Endothelial cell of umbilical vein (primary cell): ENCODE results near the gene PTPDC1. TPM values are rescaled to one million over a fixed set of nuclear protein-coding genes. Genes with fewer than 3 reads are reported as not detected.

Experiments
- BruUV-seq: library from RNA; stranded (reverse); fragments of 400-500 nt; replicated peaks from 2 replicates; lab custom pipeline; 2021; lab: Mats Ljungman, UMichigan
- CTCF ChIA-PET: fragments of 300-600, 350-600 bp; sonication (Branson Sonifier 250); formaldehyde crosslinking; loops from one replicate; lab custom pipeline; 2021; ENCODE audit warnings: antibody characterized with exemption, inconsistent platforms; lab: Charles Lee
- POLR2A ChIA-PET: fragments of 300-600, 350-600 bp; sonication (Branson Sonifier 250); formaldehyde crosslinking; loops from one replicate; lab custom pipeline; 2021; ENCODE audit warnings: antibody characterized with exemption, inconsistent platforms; lab: Charles Lee
- DNase-seq: peaks from one replicate; pipeline ENCODE4 v3.0.0-alpha.2; 2011; ENCODE audit warnings: low read depth, low spot score
- FAIRE-seq: peaks from 2 replicates; lab custom pipeline; 2011; peaks lifted over from hg19 to GRCh38; lab: Jason Lieb, UNC
- H2AFZ ChIP-seq: 2 replicates; pipeline ENCODE4 v1.6.0; 2012; ENCODE audit warnings: low read depth, low read length, control low read depth, inconsistent platforms
- H3K27ac ChIP-seq: 2 replicates; pipeline ENCODE4 v1.5.1; 2011; ENCODE audit warnings: low read depth, mild to moderate bottlenecking, control low read depth, low read length, moderate library complexity; ENCODE audit not compliant: insufficient read depth
- H3K27me3 ChIP-seq, 2 experiments: 2 replicates each; pipeline versions ENCODE4 v1.6.0 to v1.6.1; 2011; ENCODE audit warnings: low read length in 2 of 2, mixed read lengths in 1 of 2; ENCODE audit not compliant: control insufficient read depth in 2 of 2, insufficient read depth in 2 of 2
- H3K36me3 ChIP-seq, 2 experiments: 2 replicates in 1 of 2; 3 replicates in 1 of 2; pipeline ENCODE4 v1.5.1; 2011; ENCODE audit warnings: low read length in 2 of 2, mild to moderate bottlenecking in 1 of 2, moderate library complexity in 1 of 2; ENCODE audit not compliant: control insufficient read depth in 2 of 2, insufficient read depth in 2 of 2; ENCODE audit errors: extremely low read depth in 1 of 2
- H3K4me1 ChIP-seq: 3 replicates; pipeline ENCODE4 v1.5.1; 2011; ENCODE audit warnings: mild to moderate bottlenecking, low read length; ENCODE audit not compliant: control insufficient read depth, insufficient read depth; ENCODE audit errors: extremely low read depth
- H3K4me2 ChIP-seq: 2 replicates; pipeline ENCODE4 v1.6.1; 2011; ENCODE audit warnings: low read length, control low read depth, mixed read lengths; ENCODE audit not compliant: insufficient read depth
- H3K4me3 ChIP-seq, 3 experiments: fragments of 200-600 bp in 1 of 3; sonication (generic), shearing (Covaris generic) in 1 of 3; replicated peaks in 1 of 3; 2 replicates each; pipeline ENCODE4 v1.5.1; 2011 to 2016; ENCODE audit warnings: control low read depth in 3 of 3, low read length in 3 of 3, mild to moderate bottlenecking in 2 of 3, inconsistent platforms in 1 of 3, low read depth in 1 of 3, moderate library complexity in 1 of 3; ENCODE audit not compliant: insufficient read depth in 1 of 3
- H3K79me2 ChIP-seq: 2 replicates; pipeline ENCODE4 v1.6.0; 2012; ENCODE audit warnings: low read length, inconsistent platforms; ENCODE audit not compliant: control insufficient read depth, insufficient read depth
- H3K9ac ChIP-seq: replicated peaks from 2 replicates; pipeline ENCODE3; 2011; ENCODE audit warnings: low read length, control low read depth; ENCODE audit not compliant: insufficient read depth; ENCODE audit errors: extremely low read depth
- H3K9me1 ChIP-seq: replicated peaks from 3 replicates; pipeline ENCODE4 v1.6.0; 2011; ENCODE audit warnings: mild to moderate bottlenecking, low read length; ENCODE audit not compliant: control insufficient read depth, insufficient read depth; ENCODE audit errors: extremely low read depth
- H3K9me3 ChIP-seq: replicated peaks from 2 replicates; pipeline ENCODE4 v1.5.1; 2012; ENCODE audit warnings: low read length, inconsistent platforms; ENCODE audit not compliant: control insufficient read depth, insufficient read depth
- H4K20me1 ChIP-seq: replicated peaks from 2 replicates; pipeline ENCODE3; 2011; ENCODE audit warnings: mild to moderate bottlenecking, low read length; ENCODE audit not compliant: control insufficient read depth, insufficient read depth; ENCODE audit errors: extremely low read depth
- CTCF ChIP-seq, 2 donors: IDR thresholded peaks; 1 replicate in 1 of 2; 2 replicates in 1 of 2; pipeline ENCODE4 v1.5.1; 2011; ENCODE audit warnings: low read length in 2 of 2, mild to moderate bottlenecking in 2 of 2, moderate library complexity in 2 of 2, control low read depth in 1 of 2, inconsistent platforms in 1 of 2, low read depth in 1 of 2; ENCODE audit not compliant: insufficient read depth in 1 of 2; ENCODE audit errors: extremely low read depth in 1 of 2
- EZH2 ChIP-seq: IDR thresholded peaks from 2 replicates; pipeline ENCODE4 v1.6.1; 2012; ENCODE audit warnings: borderline replicate concordance, low read depth, mild to moderate bottlenecking, moderate library complexity, low read length, inconsistent platforms; ENCODE audit not compliant: severe bottlenecking
- FOS ChIP-seq: IDR thresholded peaks from 2 replicates; pipeline ENCODE4 v1.6.1; 2011; ENCODE audit warnings: mild to moderate bottlenecking, low read length, moderate library complexity, borderline replicate concordance; ENCODE audit not compliant: insufficient read depth
- GATA2 ChIP-seq: IDR thresholded peaks from 2 replicates; pipeline ENCODE4 v1.7.0; 2011; ENCODE audit warnings: low read depth, mild to moderate bottlenecking, moderate library complexity, mixed read lengths, low read length; ENCODE audit not compliant: insufficient read length, insufficient read depth
- JUN ChIP-seq: IDR thresholded peaks from 2 replicates; pipeline ENCODE4 v1.6.1; 2011; ENCODE audit warnings: borderline replicate concordance, low read depth; ENCODE audit not compliant: insufficient read length, insufficient read depth
- MYC ChIP-seq: IDR thresholded peaks from one replicate; pipeline ENCODE4 v1.6.1; 2011; ENCODE audit warnings: mild to moderate bottlenecking, low read depth, low read length
- POLR2A ChIP-seq: IDR thresholded peaks from 2 replicates; pipeline ENCODE4 v1.6.1; 2012; ENCODE audit warnings: low read depth, mild to moderate bottlenecking, control low read depth, low read length
- POLR2AphosphoS5 ChIP-seq: IDR thresholded peaks from 2 replicates; pipeline ENCODE4 v1.6.1; 2012; ENCODE audit warnings: low read depth, mild to moderate bottlenecking, control low read depth, low read length, moderate library complexity; ENCODE audit not compliant: insufficient read depth
- dilution Hi-C: fragments of 300-500 bp; cut with MboI; formaldehyde crosslinking; loops from one replicate; pipeline ENCODE4 v1.15.0; 2019; ENCODE audit warnings: low sequenced_read_pairs; ENCODE audit not compliant: extremely low pct_ligation_motif_present
- intact Hi-C: fragments of 100-400 bp; cut with micrococcal nuclease; formaldehyde crosslinking; loops from one replicate; pipeline ENCODE4 v1.10.0; 2022
- polyA plus RNA-seq, 4 experiments: library from polyadenylated mRNA; depleted of rRNA in 3 of 4; stranded (reverse) in 3 of 4; unstranded in 1 of 4; fragments of >200 nt; gene quantifications; 2 replicates each; pipeline versions ENCODE4 v1.2.1 to v1.2.3, GENCODE V29; 2011 to 2012; ENCODE audit warnings: missing spikeins in 1 of 4
- total RNA-seq: library from RNA; stranded (reverse); gene quantifications from 2 replicates; pipeline ENCODE4 v1.2.3, GENCODE V29; 2021
- TF ChIP-seq, protein P1 (sequence below): IDR thresholded peaks from 2 replicates; pipeline ENCODE4 v1.6.1; 2011; ENCODE audit not compliant: insufficient read depth, insufficient read length

Gene PTPDC1
- total and polyA plus RNA-seq, 2 donors (not counting 3 experiments of a cell fraction or from before 2014, with no cell fraction given), result 4.3 to 9.1 TPM

GRCh38 chr9:94145640-94146039 is 61.4 kb downstream of the PTPDC1 start:
- H3K4me3 ChIP-seq, result no peak overlapping the region
- H3K27ac ChIP-seq, result no peak overlapping the region
- H3K4me2 ChIP-seq, result no peak overlapping the region
- BruUV-seq, result no TSS peak
- POLR2A ChIA-PET, result no interaction called here
- no peak overlapping the region for H2AFZ ChIP-seq
- H3K9me1 ChIP-seq, result no peaks in the 10 kb centered on the region
- peaks cover under 1% of the 10 kb centered on the region for H3K4me1 ChIP-seq
- H3K36me3 ChIP-seq, result no peaks in the 10 kb centered on the region
- CTCF ChIA-PET, result no interaction called here
- FAIRE-seq, result no peak
- TF ChIP-seq POLR2AphosphoS5, result no peak
- TF ChIP-seq MYC, result no peak
- TF ChIP-seq GATA2, result no peak
- TF ChIP-seq FOS, result no peak
- TF ChIP-seq, protein P1, sequence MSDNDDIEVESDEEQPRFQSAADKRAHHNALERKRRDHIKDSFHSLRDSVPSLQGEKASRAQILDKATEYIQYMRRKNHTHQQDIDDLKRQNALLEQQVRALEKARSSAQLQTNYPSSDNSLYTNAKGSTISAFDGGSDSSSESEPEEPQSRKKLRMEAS, result no peak
- no peak for TF ChIP-seq POLR2A
- no peak for TF ChIP-seq JUN
- TF ChIP-seq EZH2, result no peak
- TF ChIP-seq CTCF (IDR thresholded peaks at IDR 0.05; ENCODE audit: extremely low read depth in 1 of 2, insufficient read depth in 1 of 2, low read depth in 1 of 2, low read length in 2 of 2), result no peak
- H4K20me1 ChIP-seq, result no peaks in the 10 kb centered on the region
- intact Hi-C loops, result no loop called here
- no peaks in the 10 kb centered on the region for H3K79me2 ChIP-seq
- no peak overlapping the region for H3K9ac ChIP-seq
- H3K9me3 ChIP-seq, result no peaks in the 10 kb centered on the region
- dilution Hi-C loops, result no loop called here
- no peak for DNase-seq
- no peaks in the 10 kb centered on the region for H3K27me3 ChIP-seq
